B cell (primary cell): Measurements from ENCODE around the gene CDX4. TPM values are rescaled to one million over a fixed set of nuclear protein-coding genes. Genes with fewer than 3 reads are reported as not detected.
"Not testable (repeated sequence)": the region's sequence is repeated elsewhere in the genome, so short reads cannot be mapped to it uniquely, and the experiment has no call there.

Source experiments
- ATAC-seq: fragments of 200-7000 bp; cut with Tn5 transposase; one replicate; pipeline ENCODE4 v1.10.0; 2021; ENCODE audit warnings: low read depth, mild to moderate bottlenecking, moderate number of reproducible peaks, moderate library complexity
- CTCF ChIA-PET: fragments of 350-600 bp; sonication (Branson Sonifier 250); formaldehyde crosslinking; loops from one replicate; lab custom pipeline; 2021; ENCODE audit warnings: antibody characterized with exemption, inconsistent platforms; lab: Charles Lee
- POLR2A ChIA-PET: fragments of 350-600 bp; sonication (Branson Sonifier 250); formaldehyde crosslinking; loops from one replicate; lab custom pipeline; 2021; ENCODE audit warnings: antibody characterized with exemption; lab: Charles Lee
- DNase-seq: peaks from one replicate; pipeline ENCODE4 v3.0.0; 2013
- H2AFZ ChIP-seq: 2 replicates; pipeline ENCODE4 v1.6.1; 2012; ENCODE audit warnings: mild to moderate bottlenecking, low read depth, low read length; ENCODE audit not compliant: insufficient read depth, poor library complexity, severe bottlenecking
- H3K27ac ChIP-seq, 2 donors: 1 replicate in 1 of 2; 2 replicates in 1 of 2; pipeline ENCODE4 v1.5.1; 2012 to 2013; ENCODE audit warnings: low read length in 2 of 2, mild to moderate bottlenecking in 2 of 2, moderate library complexity in 1 of 2
- H3K27me3 ChIP-seq, 4 experiments: fragments of 200-600 bp in 1 of 4; sonication (generic) in 1 of 4; replicated peaks in 1 of 4; 1 replicate in 2 of 4; 2 replicates in 2 of 4; pipeline versions ENCODE4 v1.6.1 to v1.7.0; 2013 to 2016; ENCODE audit warnings: low read length in 3 of 4, mild to moderate bottlenecking in 2 of 4, mixed read lengths in 1 of 4, moderate library complexity in 1 of 4; ENCODE audit not compliant: insufficient read depth in 4 of 4, control insufficient read depth in 3 of 4; ENCODE audit errors: control extremely low read depth in 1 of 4
- H3K36me3 ChIP-seq, 2 experiments: replicated peaks in 1 of 2; 1 replicate in 1 of 2; 2 replicates in 1 of 2; pipeline versions ENCODE4 v1.6.1 to v1.7.1; 2013; ENCODE audit warnings: low read length in 1 of 2; ENCODE audit not compliant: insufficient read depth in 2 of 2, control insufficient read depth in 1 of 2; ENCODE audit errors: control extremely low read depth in 1 of 2, extremely low read depth in 1 of 2
- H3K4me1 ChIP-seq, 2 donors: fragments of 200-600 bp in 1 of 2; sonication (generic) in 1 of 2; 1 replicate in 1 of 2; 2 replicates in 1 of 2; pipeline versions ENCODE4 v1.5.1 to v1.6.1; 2013 to 2017; ENCODE audit warnings: low read length in 2 of 2; ENCODE audit not compliant: control insufficient read depth in 2 of 2, insufficient read depth in 2 of 2
- H3K4me2 ChIP-seq: replicated peaks from 2 replicates; pipeline ENCODE3; 2012; ENCODE audit warnings: mild to moderate bottlenecking, low read depth, low read length; ENCODE audit not compliant: poor library complexity, severe bottlenecking
- H3K4me3 ChIP-seq, 5 experiments: fragments of 200-600 bp in 1 of 5; sonication (generic) in 1 of 5; 1 replicate in 3 of 5; 2 replicates in 2 of 5; pipeline versions ENCODE4 v1.5.1 to v1.7.0; 2011 to 2016; ENCODE audit warnings: low read length in 4 of 5, mild to moderate bottlenecking in 4 of 5, low read depth in 2 of 5, control low read depth in 1 of 5, moderate library complexity in 1 of 5; ENCODE audit not compliant: insufficient read depth in 1 of 5; ENCODE audit errors: control extremely low read depth in 1 of 5, extremely low read depth in 1 of 5
- H3K79me2 ChIP-seq: fragments of 200-600 bp; sonication (generic); one replicate; pipeline ENCODE4 v1.6.0; 2016; ENCODE audit warnings: low read length; ENCODE audit not compliant: control insufficient read depth, insufficient read depth
- H3K9ac ChIP-seq: fragments of 200-600 bp; sonication (generic); 2 replicates; pipeline ENCODE4 v1.6.1; 2017; ENCODE audit warnings: mild to moderate bottlenecking, low read length, moderate library complexity
- H3K9me3 ChIP-seq, 3 donors: one replicate each; pipeline versions ENCODE4 v1.6.1 to v1.7.1; 2013; ENCODE audit warnings: low read length in 2 of 3; ENCODE audit not compliant: control insufficient read depth in 2 of 3, insufficient read depth in 1 of 3; ENCODE audit errors: control extremely low read depth in 1 of 3
- H4K20me1 ChIP-seq: 2 replicates; pipeline ENCODE4 v1.6.0; 2012; ENCODE audit warnings: mild to moderate bottlenecking, low read length; ENCODE audit not compliant: insufficient read depth, control insufficient read depth, poor library complexity, severe bottlenecking
- H3K27ac Mint-ChIP-seq: one replicate; pipeline ENCODE4 v1.8.0; 2021; ENCODE audit warnings: mixed read lengths
- H3K27me3 Mint-ChIP-seq: one replicate; pipeline ENCODE4 v1.8.0; 2021; ENCODE audit warnings: mixed read lengths
- H3K4me1 Mint-ChIP-seq: one replicate; pipeline ENCODE4 v1.8.0; 2021; ENCODE audit warnings: mixed read lengths
- H3K4me3 Mint-ChIP-seq: one replicate; pipeline ENCODE4 v1.8.0; 2021; ENCODE audit warnings: mixed read lengths
- H3K9me3 Mint-ChIP-seq: one replicate; pipeline ENCODE4 v1.8.0; 2022; ENCODE audit warnings: mixed read lengths; ENCODE audit not compliant: insufficient read depth
- CTCF ChIP-seq: fragments of 200-600 bp; IDR thresholded peaks from one replicate; pipeline ENCODE4 v1.8.0; 2022; ENCODE audit warnings: antibody characterized with exemption, mild to moderate bottlenecking
- EZH2 ChIP-seq: IDR thresholded peaks from 2 replicates; pipeline ENCODE4 v1.6.1; 2012; ENCODE audit warnings: borderline replicate concordance, low read depth, mild to moderate bottlenecking, moderate library complexity, low read length; ENCODE audit not compliant: insufficient read depth, poor library complexity, severe bottlenecking
- WGBS: methylation state at CpG from one replicate; pipeline ENCODE4 v1.1.5; 2013; ENCODE audit warnings: missing lambda C conversion rate; ENCODE audit not compliant: insufficient coverage; 5-methylcytosine and 5-hydroxymethylcytosine counted together
- intact Hi-C: fragments of 100-400 bp; cut with micrococcal nuclease; formaldehyde crosslinking; loops from one replicate; pipeline ENCODE4 v1.10.0; 2022
- polyA plus RNA-seq: library from polyadenylated mRNA; depleted of rRNA; stranded (reverse); fragments of >200 nt; gene quantifications from 2 replicates; pipeline ENCODE4 v1.2.3, GENCODE V29; 2012
- small RNA-seq: library from RNA; depleted of rRNA; stranded (forward); fragments of <200 nt; gene quantifications from one replicate; pipeline ENCODE3, GENCODE V24; 2012; ENCODE audit warnings: low replicate concordance, low read depth; ENCODE audit not compliant: insufficient read length
- total RNA-seq, 2 donors: library from RNA; stranded (reverse); fragments of 120-200 nt in 1 of 2; gene quantifications; 1 replicate in 1 of 2; 2 replicates in 1 of 2; pipeline versions ENCODE4 v1.2.3 to v1.2.4, GENCODE V29; 2013 to 2022

The CDX4 gene
- total and polyA plus RNA-seq, 2 donors (not counting 1 experiment from before 2014, with no cell fraction given), result not detected

- no peak overlapping the region for H3K9ac ChIP-seq
- WGBS, result no CpG with 5 or more reads among the region's 3 CpGs
- TF ChIP-seq EZH2 (no peak), CTCF (no peak)
- no peaks in the 10 kb centered on the region for H3K4me1 Mint-ChIP-seq
- DNase-seq (no peak), ATAC-seq (no peak)
- H4K20me1 ChIP-seq, result no peaks in the 10 kb centered on the region
- H3K27me3 Mint-ChIP-seq, result no peaks in the 10 kb centered on the region
- H3K9me3 Mint-ChIP-seq, result peaks cover under 1% of the 10 kb centered on the region
- no peak overlapping the region for H3K27ac ChIP-seq
- ChIA-PET POLR2A (no interaction called here), CTCF (no interaction called here)
- H3K4me1 ChIP-seq, result no peaks in the 10 kb centered on the region
- no peak overlapping the region for H3K4me3 Mint-ChIP-seq
- no peaks in the 10 kb centered on the region for H3K36me3 ChIP-seq
- H3K9me3 ChIP-seq, result no peaks in the 10 kb centered on the region
- intact Hi-C loops, result no loop called here
- no peak overlapping the region for H2AFZ ChIP-seq
- H3K79me2 ChIP-seq, result no peaks in the 10 kb centered on the region
- no peak overlapping the region for H3K4me3 ChIP-seq
- H3K27ac Mint-ChIP-seq, result no peak overlapping the region
- H3K27me3 ChIP-seq, result no peaks in the 10 kb centered on the region
- no peak overlapping the region for H3K4me2 ChIP-seq
Observed at GRCh38 chrX:73490661-73491060, 43.8 kb downstream of the CDX4 start.

- intact Hi-C loops, POLR2A ChIA-PET, H3K4me3 Mint-ChIP-seq, H3K9me3 ChIP-seq, H3K27me3 Mint-ChIP-seq, DNase-seq, H3K4me1 ChIP-seq, H3K27me3 ChIP-seq, H3K4me2 ChIP-seq, H3K4me1 Mint-ChIP-seq, H3K27ac ChIP-seq, H2AFZ ChIP-seq, H3K27ac Mint-ChIP-seq, CTCF ChIA-PET, H4K20me1 ChIP-seq, ATAC-seq, H3K4me3 ChIP-seq, H3K9me3 Mint-ChIP-seq, H3K9ac ChIP-seq, H3K79me2 ChIP-seq, H3K36me3 ChIP-seq: not testable (repeated sequence)
- no CpG with 5 or more reads among the region's 4 CpGs for WGBS
Observed at GRCh38 chrX:73492178-73492577, 45.3 kb downstream of the CDX4 start.

Small RNA genes lying within 50 kb of the gene (small RNA-seq; reads per million reads assigned to genes)
- gene MORF4L1P6 (not detected), gene RNU6-1044P (not detected)

Other genes with a start within 250 kb of the CDX4 start
- gene NAP1L2, start 232.2 kb upstream of the CDX4 start, total RNA-seq, result 1.7 and 2.0 TPM in 2 replicates
- 0.13 and 0.25 TPM in 2 replicates for gene NAP1L2, start 232.2 kb upstream of the CDX4 start, polyA plus RNA-seq
- gene CHIC1, start 116.1 kb downstream of the CDX4 start, total RNA-seq, result 18.8 and 21.4 TPM in 2 replicates
- 6.6 and 10.3 TPM in 2 replicates for gene CHIC1, start 116.1 kb downstream of the CDX4 start, polyA plus RNA-seq